IMR-90 (cell line): ENCODE data around the gene HHATL. TPM values are rescaled to one million over a fixed set of nuclear protein-coding genes. Genes with fewer than 3 reads are reported as not detected.

Source experiments
- ATAC-seq: fragments of 200-7000 bp; cut with Tn5 transposase; 2 replicates; pipeline ENCODE4 v1.9.1; 2020; ENCODE audit warnings: low read depth, mild to moderate bottlenecking, moderate library complexity
- BruUV-seq: library from RNA; stranded (reverse); fragments of 400-500 nt; replicated peaks from 2 replicates; lab custom pipeline; 2021; lab: Mats Ljungman, UMichigan
- CTCF ChIA-PET: fragments of 300-600 bp; formaldehyde crosslinking; extraction: SDS; loops from one replicate; lab custom pipeline; 2021; ENCODE audit warnings: antibody characterized with exemption; lab: Yijun Ruan, JAX
- POLR2A ChIA-PET: fragments of 300-600 bp; sonication (Branson Sonifier 250); formaldehyde crosslinking; loops from one replicate; lab custom pipeline; 2022; ENCODE audit warnings: antibody characterized with exemption; ENCODE audit not compliant: unreplicated experiment; lab: Charles Lee
- DNase-seq: peaks from one replicate; pipeline ENCODE4 v3.0.0; 2013
- H2AFZ ChIP-seq: replicated peaks from 2 replicates; pipeline ENCODE3; 2013; ENCODE audit warnings: low read length, mild to moderate bottlenecking; ENCODE audit not compliant: poor library complexity
- H2AK5ac ChIP-seq: 2 replicates; pipeline ENCODE4 v1.6.1; 2013; ENCODE audit warnings: low read depth, low read length, inconsistent platforms
- H2AK9ac ChIP-seq: replicated peaks from 2 replicates; pipeline ENCODE3; 2013; ENCODE audit warnings: mild to moderate bottlenecking, low read depth, low read length, moderate library complexity; ENCODE audit not compliant: poor library complexity
- H2BK120ac ChIP-seq: 2 replicates; pipeline ENCODE4 v1.6.1; 2013; ENCODE audit warnings: low read depth, low read length, inconsistent platforms
- H2BK15ac ChIP-seq: 3 replicates; pipeline ENCODE4 v1.6.1; 2013; ENCODE audit warnings: low read depth, low read length, inconsistent platforms
- H2BK20ac ChIP-seq: 2 replicates; pipeline ENCODE4 v1.6.1; 2013; ENCODE audit warnings: low read depth, mild to moderate bottlenecking, inconsistent platforms, low read length, moderate library complexity
- H2BK5ac ChIP-seq: 2 replicates; pipeline ENCODE4 v1.6.1; 2013; ENCODE audit warnings: mild to moderate bottlenecking, low read depth, low read length, inconsistent platforms; ENCODE audit not compliant: poor library complexity, severe bottlenecking
- H3K14ac ChIP-seq: replicated peaks from 2 replicates; pipeline ENCODE4 v1.6.1; 2013; ENCODE audit warnings: low read depth, low read length, inconsistent platforms
- H3K18ac ChIP-seq: 2 replicates; pipeline ENCODE4 v1.6.1; 2013; ENCODE audit warnings: low read depth, low read length, control low read depth
- H3K23ac ChIP-seq: 2 replicates; pipeline ENCODE4 v1.6.1; 2013; ENCODE audit warnings: low read depth, low read length, inconsistent platforms
- H3K27ac ChIP-seq: 2 replicates; pipeline ENCODE4 v1.5.1; 2013; ENCODE audit warnings: mild to moderate bottlenecking, control low read depth, low read length; ENCODE audit not compliant: insufficient read depth
- H3K27me3 ChIP-seq: 2 replicates; pipeline ENCODE4 v1.6.1; 2013; ENCODE audit warnings: low read length; ENCODE audit not compliant: control insufficient read depth, insufficient read depth
- H3K36me3 ChIP-seq: 2 replicates; pipeline ENCODE4 v1.6.1; 2013; ENCODE audit warnings: low read length, mixed read lengths; ENCODE audit not compliant: control insufficient read depth, insufficient read depth
- H3K4ac ChIP-seq: 2 replicates; pipeline ENCODE4 v1.6.1; 2013; ENCODE audit warnings: low read depth, low read length, inconsistent platforms
- H3K4me1 ChIP-seq: 2 replicates; pipeline ENCODE4 v1.6.1; 2013; ENCODE audit warnings: low read length, mixed read lengths; ENCODE audit not compliant: control insufficient read depth, insufficient read depth
- H3K4me2 ChIP-seq: 2 replicates; pipeline ENCODE4 v1.6.1; 2013; ENCODE audit warnings: low read depth, mild to moderate bottlenecking, control low read depth, low read length, moderate library complexity
- H3K4me3 ChIP-seq: 2 replicates; pipeline ENCODE4 v1.5.1; 2013; ENCODE audit warnings: low read depth, mild to moderate bottlenecking, control low read depth, low read length, moderate library complexity; ENCODE audit not compliant: insufficient read depth
- H3K56ac ChIP-seq: 2 replicates; pipeline ENCODE4 v1.6.1; 2013; ENCODE audit warnings: low read length, inconsistent platforms; ENCODE audit not compliant: insufficient read depth; ENCODE audit errors: extremely low read depth
- H3K79me1 ChIP-seq, 2 experiments: 2 replicates each; pipeline ENCODE4 v1.6.1; 2013; ENCODE audit warnings: low read length in 2 of 2, inconsistent platforms in 1 of 2, low read depth in 1 of 2
- H3K9ac ChIP-seq: 2 replicates; pipeline ENCODE4 v1.6.1; 2013; ENCODE audit warnings: low read depth, low read length, control low read depth
- H3K9me1 ChIP-seq: 2 replicates; pipeline ENCODE4 v1.6.1; 2013; ENCODE audit warnings: low read length, inconsistent platforms; ENCODE audit not compliant: insufficient read depth
- H3K9me3 ChIP-seq: 2 replicates; pipeline ENCODE4 v1.6.1; 2013; ENCODE audit warnings: low read length; ENCODE audit not compliant: control insufficient read depth, insufficient read depth
- H4K20me1 ChIP-seq: 2 replicates; pipeline ENCODE4 v1.6.1; 2013; ENCODE audit warnings: low read length, inconsistent platforms; ENCODE audit not compliant: insufficient read depth
- H4K5ac ChIP-seq: 2 replicates; pipeline ENCODE4 v1.6.1; 2013; ENCODE audit warnings: mild to moderate bottlenecking, low read depth, low read length, control low read depth
- H4K8ac ChIP-seq, 2 experiments: 2 replicates each; pipeline ENCODE4 v1.6.1; 2013; ENCODE audit warnings: low read depth in 2 of 2, low read length in 2 of 2, control low read depth in 1 of 2, inconsistent platforms in 1 of 2
- H4K91ac ChIP-seq: 2 replicates; pipeline ENCODE4 v1.6.1; 2013; ENCODE audit warnings: low read depth, low read length, inconsistent platforms; ENCODE audit not compliant: insufficient read depth
- BHLHE40 ChIP-seq: fragments of 150-350 bp; IDR thresholded peaks from 2 replicates; pipeline ENCODE4 v1.6.1; 2016; ENCODE audit warnings: mild to moderate bottlenecking, low read depth, low read length
- CEBPB ChIP-seq: IDR thresholded peaks from 2 replicates; pipeline ENCODE4 v1.6.1; 2012; ENCODE audit warnings: low read depth, low read length, improper control_type of control experiment
- CTCF ChIP-seq: conservative IDR thresholded peaks from 2 replicates; pipeline ENCODE4 v1.5.1; 2012; ENCODE audit warnings: mild to moderate bottlenecking, low read depth, low read length, improper control_type of control experiment
- ELK1 ChIP-seq: fragments of 150-350 bp; IDR thresholded peaks from 2 replicates; pipeline ENCODE4 v1.6.1; 2016; ENCODE audit warnings: low read depth, mild to moderate bottlenecking, low read length, moderate library complexity, borderline replicate concordance
- FOS ChIP-seq: fragments of 150-350 bp; IDR thresholded peaks from 2 replicates; pipeline ENCODE4 v1.6.1; 2016; ENCODE audit warnings: low read depth, low read length
- MAFK ChIP-seq: IDR thresholded peaks from 2 replicates; pipeline ENCODE4 v1.6.1; 2012; ENCODE audit warnings: low read depth, low read length, improper control_type of control experiment
- MAZ ChIP-seq: IDR thresholded peaks from 2 replicates; pipeline ENCODE4 v1.6.1; 2012; ENCODE audit warnings: low read depth, mild to moderate bottlenecking, low read length, improper control_type of control experiment, moderate library complexity, borderline replicate concordance
- MXI1 ChIP-seq: IDR thresholded peaks from 2 replicates; pipeline ENCODE4 v1.6.1; 2012; ENCODE audit warnings: low read depth, mild to moderate bottlenecking, low read length, moderate library complexity, borderline replicate concordance
- NFE2L2 ChIP-seq: fragments of 150-350 bp; IDR thresholded peaks from 2 replicates; pipeline ENCODE4 v1.6.1; 2016; ENCODE audit warnings: low read depth, mild to moderate bottlenecking, low read length
- POLR2A ChIP-seq: IDR thresholded peaks from 2 replicates; pipeline ENCODE4 v1.6.1; 2012; ENCODE audit warnings: mild to moderate bottlenecking, low read depth, low read length
- RAD21 ChIP-seq: IDR thresholded peaks from 2 replicates; pipeline ENCODE4 v1.6.1; 2012; ENCODE audit warnings: low read length, improper control_type of control experiment
- RCOR1 ChIP-seq: IDR thresholded peaks from 2 replicates; pipeline ENCODE4 v1.6.1; 2012; ENCODE audit warnings: mild to moderate bottlenecking, low read length, improper control_type of control experiment; ENCODE audit not compliant: insufficient replicate concordance
- RFX5 ChIP-seq: IDR thresholded peaks from 2 replicates; pipeline ENCODE4 v1.8.0; 2012; ENCODE audit warnings: low read depth, mild to moderate bottlenecking, low read length, moderate library complexity
- SMC3 ChIP-seq: fragments of 150-350 bp; IDR thresholded peaks from 2 replicates; pipeline ENCODE4 v1.6.1; 2016; ENCODE audit warnings: low read depth, mild to moderate bottlenecking, antibody characterized with exemption, low read length, moderate library complexity
- WGBS, 2 experiments: methylation state at CpG; one replicate each; pipeline versions ENCODE4 v1.1.5 to v1.1.7; 2013; ENCODE audit warnings: missing lambda C conversion rate in 2 of 2; ENCODE audit not compliant: insufficient read length in 1 of 2; ENCODE audit errors: extremely low coverage in 2 of 2; 5-methylcytosine and 5-hydroxymethylcytosine counted together
- dilution Hi-C: fragments of 300-500 bp; cut with HindIII; formaldehyde crosslinking; loops from one replicate; pipeline ENCODE4 v1.14.3; 2018; ENCODE audit warnings: low sequenced_read_pairs; ENCODE audit not compliant: unreplicated experiment
- in situ Hi-C: fragments of 300-500 bp; cut with MboI; formaldehyde crosslinking; loops from 3 replicates; pipeline ENCODE4 v1.14.3; 2019; ENCODE audit warnings: low sequenced_read_pairs, inconsistent platforms, mixed read lengths
- intact Hi-C: fragments of 100-400 bp; cut with micrococcal nuclease; formaldehyde crosslinking; loops from 2 replicates; pipeline ENCODE4 v1.10.0; 2022
- polyA plus RNA-seq, 3 experiments: library from polyadenylated mRNA; depleted of rRNA; stranded (reverse); fragments of >200 nt; gene quantifications; 2 replicates each; pipeline ENCODE4 v1.2.3, GENCODE V29; 2012; ENCODE audit warnings: low replicate concordance in 1 of 3
- total RNA-seq: library from RNA; depleted of rRNA; stranded (reverse); fragments of >200 nt; gene quantifications from 2 replicates; pipeline ENCODE4 v1.2.3, GENCODE V29; 2012

HHATL gene
- total and polyA plus RNA-seq, 2 of the 4 experiments (the other 2 are of a cell fraction): not detected

GRCh38 chr3:42665050-42665878, 37.3 kb downstream of the HHATL start (continued):
- no peak for TF ChIP-seq SMC3

- Histone ChIP-seq H3K36me3 (peaks cover 14% of the 10 kb centered on the region; the same call in 1 of the 2 replicates), H3K4me2 (no peak overlapping the region), H4K91ac (no peak overlapping the region), H3K56ac (no peak overlapping the region), H3K79me1 (peaks cover 0 to 17% of the 10 kb centered on the region in 2 experiments; a peak in 2 of 4 replicates), H2AK5ac (no peak overlapping the region), H2BK120ac (no peak overlapping the region), H2AK9ac (no peak overlapping the region), H3K23ac (no peak overlapping the region), H3K27ac (no peak overlapping the region), H2BK5ac (no peak overlapping the region), H3K14ac (no peak overlapping the region), H3K4me1 (peaks cover 6% of the 10 kb centered on the region; the same call in 1 of the 2 replicates), H3K9me1 (peaks cover 14% of the 10 kb centered on the region), H3K27me3 (0 out of 2 replicates have a peak, but pooled peaks cover under 1% of the 10 kb centered on the region), H3K4ac (no peak overlapping the region), H2BK20ac (no peak overlapping the region), H4K5ac (no peak overlapping the region), H3K9ac (no peak overlapping the region), H4K8ac (no peak overlapping the region), H3K18ac (no peak overlapping the region), H2BK15ac (no peak overlapping the region), H4K20me1 (peaks cover 17% of the 10 kb centered on the region), H2AFZ (no peak overlapping the region), H3K4me3 (no peak overlapping the region), H3K9me3 (no peaks in the 10 kb centered on the region; the same call in 1 of the 2 replicates)
- DNase-seq (no peak), ATAC-seq (no peak)
- in situ Hi-C loops: no loop called here
- ChIA-PET CTCF (no interaction called here), POLR2A (no interaction called here)
- WGBS, 2 experiments: 80% methylated on average over 9 of the region's 19 CpGs; no CpG with 5 or more reads in 1 of the 2 experiments
- no TSS peak for BruUV-seq
- intact Hi-C loops: no loop called here
- dilution Hi-C loops: no loop called here
- no peak for TF ChIP-seq CTCF
- no peak for TF ChIP-seq MAZ
- no peak for TF ChIP-seq RFX5
- no peak for TF ChIP-seq FOS
- no peak for TF ChIP-seq BHLHE40
- TF ChIP-seq RCOR1: no peak
- TF ChIP-seq MAFK: no peak
- no peak for TF ChIP-seq NFE2L2
- TF ChIP-seq SMC3: no peak
- no peak for TF ChIP-seq RAD21
- TF ChIP-seq MXI1: no peak
- TF ChIP-seq POLR2A: no peak
- no peak for TF ChIP-seq ELK1
- no peak for TF ChIP-seq CEBPB
Observed at GRCh38 chr3:42664438-42664803, 38.2 kb downstream of the HHATL start.
